ENCODE data around the gene NRSN2. TPM values are rescaled to one million over a fixed set of nuclear protein-coding genes. Genes with fewer than 3 reads are reported as not detected.

NRSN2 gene
- total and polyA plus RNA-seq, 3 donors from 2014 or later, result 49.4 to 79.0 (median 62.4) TPM

DNA sequence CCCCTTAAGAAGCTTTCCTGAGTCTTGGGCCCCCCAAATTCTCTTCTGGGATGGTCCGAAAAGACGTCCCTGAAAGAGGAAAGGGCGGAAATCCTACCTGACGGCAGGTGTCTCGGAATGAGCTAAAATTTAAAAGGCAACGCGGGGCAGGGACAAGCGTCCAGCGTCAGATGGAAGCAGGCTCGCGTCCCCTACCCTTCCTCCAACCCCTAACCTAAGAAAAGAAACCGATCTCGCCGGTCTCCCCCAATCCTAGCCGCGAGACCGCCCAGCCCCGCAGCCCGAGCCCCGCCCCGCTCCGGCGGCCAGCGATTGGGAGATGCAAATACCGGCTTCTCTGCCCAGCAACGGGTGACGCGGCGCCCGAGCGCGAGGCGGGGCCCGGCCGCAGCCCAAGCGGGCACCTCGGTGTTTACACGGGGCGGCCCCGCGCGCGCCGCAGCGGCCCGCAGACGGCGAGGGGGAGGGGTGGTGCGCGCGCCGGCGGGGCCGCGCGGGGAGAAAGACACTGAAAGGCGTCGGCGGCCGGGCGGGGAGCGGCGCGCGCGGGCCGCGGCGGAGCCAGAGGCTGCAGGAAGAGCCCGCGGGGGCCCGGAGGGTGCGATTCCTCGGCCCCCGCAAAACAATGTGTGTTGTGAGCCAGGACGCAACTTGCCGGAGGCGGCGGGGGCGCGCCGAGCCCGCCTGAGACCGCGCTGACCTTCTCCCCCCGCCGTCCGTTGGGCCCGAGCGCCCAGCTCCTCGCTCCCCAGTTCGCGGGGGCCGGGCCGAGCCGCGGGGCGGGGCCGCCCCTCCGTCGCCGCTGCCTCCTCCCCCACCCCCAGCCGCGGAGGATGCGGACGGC lies 21.6 kb upstream of the NRSN2 start, which contains the start of gene SOX12:
Gene SOX12 (plus strand): TSS at position 508 of the 844 bp plus-strand sequence. CDS start 373 bp downstream, outside the sequence.
- intact Hi-C loops (cut with DNase I; ENCODE audit: low total_unique reads), result loop anchor here (10.0 kb wide), 1 partner anchor 50 kb away; no protein-coding TSS in a partner anchor
- H3K27ac ChIP-seq, result peak within 1 kb of the TSS; percentile 86 to 97
- 0% methylated on average over 12 to 82 of the region's 106 CpGs for WGBS, 2 donors
- TF ChIP-seq, protein P1, sequence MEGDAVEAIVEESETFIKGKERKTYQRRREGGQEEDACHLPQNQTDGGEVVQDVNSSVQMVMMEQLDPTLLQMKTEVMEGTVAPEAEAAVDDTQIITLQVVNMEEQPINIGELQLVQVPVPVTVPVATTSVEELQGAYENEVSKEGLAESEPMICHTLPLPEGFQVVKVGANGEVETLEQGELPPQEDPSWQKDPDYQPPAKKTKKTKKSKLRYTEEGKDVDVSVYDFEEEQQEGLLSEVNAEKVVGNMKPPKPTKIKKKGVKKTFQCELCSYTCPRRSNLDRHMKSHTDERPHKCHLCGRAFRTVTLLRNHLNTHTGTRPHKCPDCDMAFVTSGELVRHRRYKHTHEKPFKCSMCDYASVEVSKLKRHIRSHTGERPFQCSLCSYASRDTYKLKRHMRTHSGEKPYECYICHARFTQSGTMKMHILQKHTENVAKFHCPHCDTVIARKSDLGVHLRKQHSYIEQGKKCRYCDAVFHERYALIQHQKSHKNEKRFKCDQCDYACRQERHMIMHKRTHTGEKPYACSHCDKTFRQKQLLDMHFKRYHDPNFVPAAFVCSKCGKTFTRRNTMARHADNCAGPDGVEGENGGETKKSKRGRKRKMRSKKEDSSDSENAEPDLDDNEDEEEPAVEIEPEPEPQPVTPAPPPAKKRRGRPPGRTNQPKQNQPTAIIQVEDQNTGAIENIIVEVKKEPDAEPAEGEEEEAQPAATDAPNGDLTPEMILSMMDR (IDR thresholded peaks at IDR 0.05), result no peak
- no peaks in the 10 kb centered on the region for H3K36me3 ChIP-seq (ENCODE audit: low read depth, missing control alignments)
- H3K27me3 ChIP-seq, result no peaks in the 10 kb centered on the region
- H3K4me3 ChIP-seq, result peak within 1 kb of the TSS; percentile 79 to 80
- DNase-seq, result peak; percentile 98
- H3K9me3 ChIP-seq, result no peaks in the 10 kb centered on the region
- peaks cover 38% of the 10 kb centered on the region for H3K4me1 ChIP-seq

DNA sequence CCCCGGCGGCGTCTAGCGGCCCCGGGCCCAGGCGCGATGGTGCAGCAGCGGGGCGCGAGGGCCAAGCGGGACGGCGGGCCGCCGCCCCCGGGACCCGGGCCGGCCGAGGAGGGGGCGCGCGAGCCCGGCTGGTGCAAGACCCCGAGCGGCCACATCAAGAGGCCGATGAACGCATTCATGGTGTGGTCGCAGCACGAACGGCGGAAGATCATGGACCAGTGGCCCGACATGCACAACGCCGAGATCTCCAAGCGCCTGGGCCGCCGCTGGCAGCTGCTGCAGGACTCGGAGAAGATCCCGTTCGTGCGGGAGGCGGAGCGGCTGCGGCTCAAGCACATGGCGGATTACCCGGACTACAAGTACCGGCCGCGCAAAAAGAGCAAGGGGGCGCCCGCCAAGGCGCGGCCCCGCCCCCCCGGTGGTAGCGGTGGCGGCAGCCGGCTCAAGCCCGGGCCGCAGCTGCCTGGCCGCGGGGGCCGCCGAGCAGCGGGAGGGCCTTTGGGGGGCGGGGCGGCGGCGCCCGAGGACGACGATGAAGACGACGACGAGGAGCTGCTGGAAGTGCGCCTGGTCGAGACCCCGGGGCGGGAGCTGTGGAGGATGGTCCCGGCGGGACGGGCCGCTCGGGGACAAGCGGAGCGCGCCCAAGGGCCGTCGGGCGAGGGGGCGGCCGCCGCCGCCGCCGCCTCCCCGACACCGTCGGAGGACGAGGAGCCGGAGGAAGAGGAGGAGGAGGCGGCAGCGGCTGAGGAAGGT lies 20.8 kb upstream of the NRSN2 start:
- Histone ChIP-seq H3K27me3 (no peaks in the 10 kb centered on the region), H3K9me3 (no peaks in the 10 kb centered on the region), H3K36me3 (ENCODE audit: low read depth, missing control alignments) (no peaks in the 10 kb centered on the region), H3K27ac (peak overlapping the region; percentile 86 to 97), H3K4me3 (peak overlapping the region; percentile 79 to 80), H3K4me1 (peaks cover 45% of the 10 kb centered on the region)
- WGBS, 2 donors, result 0% methylated on average over 5 to 43 of the region's 103 CpGs
- intact Hi-C loops (cut with DNase I; ENCODE audit: low total_unique reads), result loop anchor here (10.0 kb wide), 1 partner anchor 51 kb away; no protein-coding TSS in a partner anchor
- TF ChIP-seq, protein P1 (IDR thresholded peaks at IDR 0.05), result no peak
- TF ChIP-seq POLR2A (IDR thresholded peaks at IDR 0.05), result no peak
- DNase-seq, result peak; percentile 69

DNA sequence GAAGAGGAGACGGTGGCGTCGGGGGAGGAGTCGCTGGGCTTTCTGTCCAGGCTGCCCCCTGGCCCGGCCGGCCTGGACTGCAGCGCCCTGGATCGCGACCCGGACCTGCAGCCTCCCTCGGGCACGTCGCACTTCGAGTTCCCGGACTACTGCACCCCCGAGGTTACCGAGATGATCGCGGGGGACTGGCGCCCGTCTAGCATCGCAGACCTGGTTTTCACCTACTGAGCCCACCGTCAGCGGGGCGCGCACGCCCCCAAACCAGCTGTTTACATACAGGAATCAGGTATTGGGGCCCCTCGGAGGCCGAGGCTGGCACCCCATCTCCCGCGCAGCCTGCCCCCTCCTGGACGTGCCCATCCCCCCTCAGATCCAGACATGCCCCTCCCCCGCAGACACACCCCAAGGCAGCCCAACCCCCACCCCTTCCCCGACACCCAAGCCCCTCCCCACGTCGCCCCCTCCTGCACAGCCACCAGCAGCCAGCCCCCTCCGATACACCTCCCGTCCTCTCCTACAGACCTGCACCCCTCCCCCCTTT lies 20.2 kb upstream of the NRSN2 start:
- Histone ChIP-seq H3K9me3 (no peaks in the 10 kb centered on the region), H3K4me1 (peaks cover 45% of the 10 kb centered on the region), H3K27me3 (no peaks in the 10 kb centered on the region), H3K4me3 (peak overlapping the region; percentile 79 to 80), H3K27ac (peak overlapping the region; percentile 86 to 97), H3K36me3 (ENCODE audit: low read depth, missing control alignments) (no peaks in the 10 kb centered on the region)
- DNase-seq, result no peak
- 2% methylated on average over 21 to 38 of the region's 38 CpGs for WGBS, 2 donors
- intact Hi-C loops (cut with DNase I; ENCODE audit: low total_unique reads), result loop anchor here (10.0 kb wide), 1 partner anchor 52 kb away; no protein-coding TSS in a partner anchor
- TF ChIP-seq, protein P1 (IDR thresholded peaks at IDR 0.05), result no peak
- no peak for TF ChIP-seq POLR2A (IDR thresholded peaks at IDR 0.05)

DNA sequence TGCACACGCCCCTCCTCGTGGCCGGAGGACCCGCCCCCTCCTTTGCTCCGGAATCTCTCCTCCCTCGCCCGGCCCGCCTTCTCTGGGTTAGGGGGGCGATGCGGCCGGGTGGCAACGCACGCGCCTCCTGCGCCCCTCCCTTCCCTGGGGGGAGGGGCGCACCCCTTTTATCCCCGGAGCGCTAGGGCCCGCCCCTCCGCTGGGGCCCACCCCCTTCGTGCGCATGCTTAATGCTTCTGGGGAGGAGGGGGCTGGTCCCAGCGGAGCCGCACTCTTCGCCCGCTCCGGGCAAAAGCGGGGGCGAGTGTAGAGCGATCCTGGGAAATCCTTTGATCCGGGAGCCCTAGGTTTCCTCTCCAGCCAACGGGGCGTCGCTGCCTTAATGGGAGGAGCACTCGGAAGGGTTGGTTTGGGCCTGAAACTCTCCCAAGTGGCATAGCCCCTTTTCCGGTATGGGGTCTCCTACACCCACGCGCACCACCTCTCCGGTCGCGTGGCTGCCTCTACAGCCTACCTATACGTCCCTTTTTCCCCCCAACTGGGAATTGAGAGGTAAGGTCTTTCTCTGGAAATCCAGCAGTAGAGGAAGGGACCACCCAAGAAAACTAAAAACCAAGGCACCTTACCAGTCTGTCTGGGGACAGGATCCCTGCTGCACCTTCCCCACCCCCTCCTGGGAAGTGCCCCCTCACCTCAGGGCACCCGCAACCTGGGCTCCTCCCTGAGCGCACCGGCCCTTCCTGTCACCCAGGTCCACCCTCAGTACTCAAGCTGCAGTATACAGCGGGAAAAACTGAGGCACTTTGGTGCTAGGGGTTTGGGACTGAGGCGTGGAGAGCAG lies 19.5 kb upstream of the NRSN2 start:
- H3K4me3 ChIP-seq, result peak overlapping the region; percentile 79 to 80
- H3K9me3 ChIP-seq, result no peaks in the 10 kb centered on the region
- H3K27me3 ChIP-seq, result no peaks in the 10 kb centered on the region
- 2 to 3% methylated on average over 40 to 45 of the region's 47 CpGs for WGBS, 2 donors
- DNase-seq, result peak; percentile 88
- peak overlapping the region; percentile 86 to 97 for H3K27ac ChIP-seq
- intact Hi-C loops (cut with DNase I; ENCODE audit: low total_unique reads), result loop anchor here (10.0 kb wide), 1 partner anchor 53 kb away; no protein-coding TSS in a partner anchor
- no peaks in the 10 kb centered on the region for H3K36me3 ChIP-seq (ENCODE audit: low read depth, missing control alignments)
- peaks cover 45% of the 10 kb centered on the region for H3K4me1 ChIP-seq
- TF ChIP-seq, protein P1 (IDR thresholded peaks at IDR 0.05), result no peak
- TF ChIP-seq POLR2A (IDR thresholded peaks at IDR 0.05), result no peak
